Cerebellar cortex (tissue), 1 donor: ENCODE data around the gene HYCC1.

Source experiments
- DNase-seq: peaks from one replicate; pipeline ENCODE4 v3.0.0-alpha.2; 2015; ENCODE audit warnings: low spot score

The HYCC1 gene

GRCh38 chr7:23016345-23017253 lies 2.7 kb upstream of the HYCC1 start:
- DNase-seq, result no peak

GRCh38 chr7:23014681-23015080 lies 751 bp upstream of the HYCC1 start:
- no peak for DNase-seq

GRCh38 chr7:23012908-23013714 lies 819 bp downstream of the HYCC1 start:
- peak; percentile 29 for DNase-seq

GRCh38 chr7:23012186-23012585 lies 1.7 kb downstream of the HYCC1 start:
- no peak for DNase-seq

- DNase-seq, result no peak
Observed at GRCh38 chr7:23011222-23011924, 2.6 kb downstream of the HYCC1 start.

GRCh38 chr7:23009303-23009702 lies 4.6 kb downstream of the HYCC1 start:
- no peak for DNase-seq

GRCh38 chr7:23004247-23004520 lies 9.7 kb downstream of the HYCC1 start:
- DNase-seq, result no peak

- DNase-seq, result no peak
Observed at GRCh38 chr7:23003505-23004246, 10.3 kb downstream of the HYCC1 start.

- no peak for DNase-seq
Observed at GRCh38 chr7:23002698-23003097, 11.2 kb downstream of the HYCC1 start.

GRCh38 chr7:23001610-23002009 lies 12.3 kb downstream of the HYCC1 start:
- no peak for DNase-seq

- DNase-seq, result no peak
Observed at GRCh38 chr7:23000597-23001360, 13.2 kb downstream of the HYCC1 start.

GRCh38 chr7:22998519-22998896 lies 15.4 kb downstream of the HYCC1 start:
- no peak for DNase-seq

- no peak for DNase-seq
Observed at GRCh38 chr7:22997871-22998518, 15.9 kb downstream of the HYCC1 start.

GRCh38 chr7:22996470-22996869 lies 17.5 kb downstream of the HYCC1 start:
- DNase-seq, result no peak

GRCh38 chr7:22995011-22995410 lies 18.9 kb downstream of the HYCC1 start:
- DNase-seq, result no peak

GRCh38 chr7:22992874-22993840 lies 20.8 kb downstream of the HYCC1 start:
- no peak for DNase-seq

- no peak for DNase-seq
Observed at GRCh38 chr7:22990588-22990949, 23.4 kb downstream of the HYCC1 start.

GRCh38 chr7:22989643-22990587 lies 24.0 kb downstream of the HYCC1 start:
- no peak for DNase-seq
